Transverse colon (tissue), 4 donors: ENCODE results near the gene HS2ST1. TPM values are rescaled to one million over a fixed set of nuclear protein-coding genes. Genes with fewer than 3 reads are reported as not detected.

Source experiments
- DNase-seq: peaks from one replicate; pipeline ENCODE4 v3.0.0-alpha.2; 2019
- H3K27ac ChIP-seq, 4 donors: fragments of 200-600 bp; sonication (generic); 2 replicates each; pipeline ENCODE4 v1.5.1; 2016 to 2018; ENCODE audit warnings: inconsistent platforms in 4 of 4
- H3K27me3 ChIP-seq: fragments of 200-600 bp; sonication (generic); 2 replicates; pipeline ENCODE4 v1.5.1; 2017; ENCODE audit warnings: inconsistent platforms
- H3K36me3 ChIP-seq, 4 donors: fragments of 200-600 bp; sonication (generic); 2 replicates each; pipeline ENCODE4 v1.5.1; 2017 to 2019; ENCODE audit warnings: inconsistent platforms in 4 of 4
- H3K4me1 ChIP-seq, 4 donors: fragments of 200-600 bp; sonication (generic); 2 replicates each; pipeline ENCODE4 v1.5.1; 2017 to 2020; ENCODE audit warnings: inconsistent platforms in 4 of 4
- H3K4me3 ChIP-seq, 4 donors: fragments of 200-600 bp; sonication (generic); 1 replicate in 1 of 4; 2 replicates in 3 of 4; pipeline versions ENCODE4 v1.5.1 to v1.6.1; 2017 to 2019; ENCODE audit warnings: inconsistent platforms in 4 of 4
- H3K9me3 ChIP-seq, 2 donors: fragments of 200-600 bp; sonication (generic); 2 replicates each; pipeline ENCODE4 v1.5.1; 2017 to 2019; ENCODE audit warnings: inconsistent platforms in 2 of 2
- CTCF ChIP-seq, 5 experiments: fragments of 200-600 bp in 3 of 5; fragments of 450-650 bp in 2 of 5; sonication (generic) in 3 of 5; IDR thresholded peaks; 1 replicate in 2 of 5; 2 replicates in 3 of 5; pipeline ENCODE4 v1.5.1; 2016 to 2017; ENCODE audit warnings: antibody characterized with exemption in 5 of 5, inconsistent platforms in 3 of 5, mild to moderate bottlenecking in 2 of 5, moderate library complexity in 1 of 5
- EP300 ChIP-seq: sonication (generic); formaldehyde crosslinking; IDR thresholded peaks from one replicate; pipeline ENCODE4 v1.6.1; 2017; ENCODE audit warnings: antibody characterized with exemption, low read depth
- POLR2A ChIP-seq: fragments of 450-650 bp; IDR thresholded peaks from one replicate; pipeline ENCODE4 v1.6.1; 2016; ENCODE audit warnings: antibody characterized with exemption, mild to moderate bottlenecking, moderate library complexity
- POLR2AphosphoS5 ChIP-seq, 3 donors: sonication (generic); formaldehyde crosslinking; IDR thresholded peaks; one replicate each; pipeline ENCODE4 v1.6.1; 2016; ENCODE audit warnings: antibody characterized with exemption in 3 of 3
- WGBS, 2 donors: methylation state at CpG; one replicate each; pipeline ENCODE4 v1.1.5; 2018; ENCODE audit warnings: low coverage in 1 of 2; 5-methylcytosine and 5-hydroxymethylcytosine counted together
- in situ Hi-C, 4 donors: fragments of 200-750 bp; cut with MboI; loops; one replicate each; pipeline versions ENCODE4 v1.15.0 to v1.15.1; 2017; ENCODE audit warnings: low sequenced_read_pairs in 3 of 4, low pct_ligation_motif_present in 1 of 4, low pct_unique_long_range_greater_than_20kb in 1 of 4
- intact Hi-C: fragments of 100-400 bp; cut with DNase I; formaldehyde crosslinking; loops from one replicate; pipeline ENCODE4 v1.15.1; 2023; ENCODE audit warnings: low total_unique reads
- total RNA-seq, 4 donors: library from RNA; depleted of rRNA; stranded (reverse); fragments of >200 nt; gene quantifications; one replicate each; pipeline ENCODE4 v1.1.0, GENCODE V29; 2016

Gene HS2ST1
- total RNA-seq, 4 donors from 2014 or later = 1.9 to 17.1 (median 9.9) TPM

GRCh38 chr1:86939406-86939805 lies 25.0 kb downstream of the HS2ST1 start:
- TF ChIP-seq POLR2A = no peak
- no peak for TF ChIP-seq CTCF (IDR thresholded peaks at IDR 0.05)
- TF ChIP-seq EP300 = no peak
- no peak for TF ChIP-seq POLR2AphosphoS5 (IDR thresholded peaks at IDR 0.05)
- Histone ChIP-seq H3K36me3 (no peaks in the 10 kb centered on the region), H3K4me1 (no peaks in the 10 kb centered on the region), H3K27me3 (no peaks in the 10 kb centered on the region), H3K4me3 (no peak overlapping the region), H3K9me3 (no peaks in the 10 kb centered on the region), H3K27ac (no peak overlapping the region)
- in situ Hi-C loops = no loop called here
- no peak for DNase-seq
- intact Hi-C loops = no loop called here
- 85% methylated on average over 3 of the region's 3 CpGs; no CpG with 5 or more reads in 1 of the 2 donors for WGBS, 2 donors

DNA sequence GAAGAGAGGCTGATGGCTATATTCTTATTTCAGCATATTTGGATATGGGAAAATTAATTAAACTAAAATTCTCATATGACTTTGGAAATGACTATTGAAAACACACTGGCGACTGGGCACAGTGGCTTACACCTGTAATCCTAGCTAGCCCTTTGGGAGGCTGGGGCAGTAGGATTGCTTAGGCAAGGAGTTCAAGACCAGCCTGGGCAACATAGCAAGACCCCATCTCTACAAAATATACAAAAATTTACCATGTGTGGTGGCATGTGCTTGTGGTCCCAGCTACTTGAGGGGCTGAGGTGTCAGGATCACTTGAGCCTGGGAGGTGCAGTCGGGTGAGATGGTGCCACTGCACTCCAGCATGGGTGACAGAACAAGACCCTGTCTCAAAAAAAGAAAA lies 26.2 kb downstream of the HS2ST1 start:
- intact Hi-C loops (no loop called here), in situ Hi-C loops (no loop called here)
- no peaks in the 10 kb centered on the region for H3K9me3 ChIP-seq
- TF ChIP-seq EP300 (no peak), POLR2AphosphoS5 (IDR thresholded peaks at IDR 0.05) (no peak), CTCF (IDR thresholded peaks at IDR 0.05) (no peak), POLR2A (no peak)
- H3K4me3 ChIP-seq = no peak overlapping the region
- no peaks in the 10 kb centered on the region for H3K4me1 ChIP-seq
- no peaks in the 10 kb centered on the region for H3K36me3 ChIP-seq
- no peak for DNase-seq
- no peak overlapping the region for H3K27ac ChIP-seq
- no peaks in the 10 kb centered on the region for H3K27me3 ChIP-seq
- 97% methylated on average over 2 of the region's 2 CpGs; no CpG with 5 or more reads in 1 of the 2 donors for WGBS, 2 donors

DNA sequence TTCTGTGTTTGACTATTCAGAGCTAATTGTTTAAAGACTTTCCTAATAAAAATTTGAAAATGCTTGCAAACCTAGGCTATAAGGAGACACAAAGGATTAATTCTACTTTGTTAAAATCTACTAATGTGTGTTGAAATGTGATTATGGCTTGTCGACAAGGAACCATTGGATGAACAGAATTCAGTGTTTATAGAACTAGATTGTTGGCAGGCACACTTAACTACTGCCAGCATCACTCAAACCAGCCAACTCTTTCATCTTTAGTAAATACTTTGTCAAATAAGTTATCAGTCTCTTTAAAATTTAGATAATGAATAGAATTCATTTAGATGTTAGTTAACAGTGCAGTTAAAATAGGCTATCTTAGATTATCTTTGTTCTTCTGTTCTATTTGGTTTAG lies 27.6 kb downstream of the HS2ST1 start:
- H3K27me3 ChIP-seq = no peaks in the 10 kb centered on the region
- H3K36me3 ChIP-seq = no peaks in the 10 kb centered on the region
- TF ChIP-seq CTCF (IDR thresholded peaks at IDR 0.05) = no peak
- TF ChIP-seq POLR2AphosphoS5 (IDR thresholded peaks at IDR 0.05) = no peak
- TF ChIP-seq EP300 = no peak
- no peak for TF ChIP-seq POLR2A
- intact Hi-C loops (no loop called here), in situ Hi-C loops (no loop called here)
- H3K4me1 ChIP-seq = no peaks in the 10 kb centered on the region
- WGBS, 2 donors = 62 to 73% methylated on average over 1 of the region's 1 CpG
- DNase-seq = no peak
- H3K27ac ChIP-seq = no peak overlapping the region
- H3K9me3 ChIP-seq = no peaks in the 10 kb centered on the region
- H3K4me3 ChIP-seq = no peak overlapping the region

DNA sequence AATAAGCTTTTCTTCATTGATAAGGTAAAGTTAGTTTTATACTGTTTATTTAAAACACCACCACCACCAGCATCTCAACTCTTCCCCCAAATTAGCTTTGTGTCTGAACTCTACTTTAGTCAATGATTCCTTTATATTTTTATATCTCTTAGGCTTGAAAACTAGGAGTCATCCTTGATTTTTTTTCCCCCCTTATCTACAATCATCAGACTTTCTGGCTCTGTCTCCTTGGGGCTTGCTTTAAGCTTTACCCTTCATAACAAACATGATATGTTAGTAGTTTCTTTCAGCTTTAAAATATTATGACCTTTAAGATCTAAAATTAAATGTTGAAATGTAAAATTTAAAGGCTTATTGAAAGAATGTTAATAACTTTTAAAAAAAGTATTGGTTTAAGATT lies 28.3 kb downstream of the HS2ST1 start:
- Histone ChIP-seq H3K4me3 (no peak overlapping the region), H3K27me3 (no peaks in the 10 kb centered on the region), H3K4me1 (no peaks in the 10 kb centered on the region), H3K9me3 (no peaks in the 10 kb centered on the region), H3K27ac (no peak overlapping the region), H3K36me3 (no peaks in the 10 kb centered on the region)
- intact Hi-C loops = no loop called here
- no peak for TF ChIP-seq EP300
- TF ChIP-seq CTCF (IDR thresholded peaks at IDR 0.05) = no peak
- TF ChIP-seq POLR2A = no peak
- no peak for DNase-seq
- in situ Hi-C loops = no loop called here
